ENCODE data around the gene ATP5IF1.

The ATP5IF1 gene

DNA sequence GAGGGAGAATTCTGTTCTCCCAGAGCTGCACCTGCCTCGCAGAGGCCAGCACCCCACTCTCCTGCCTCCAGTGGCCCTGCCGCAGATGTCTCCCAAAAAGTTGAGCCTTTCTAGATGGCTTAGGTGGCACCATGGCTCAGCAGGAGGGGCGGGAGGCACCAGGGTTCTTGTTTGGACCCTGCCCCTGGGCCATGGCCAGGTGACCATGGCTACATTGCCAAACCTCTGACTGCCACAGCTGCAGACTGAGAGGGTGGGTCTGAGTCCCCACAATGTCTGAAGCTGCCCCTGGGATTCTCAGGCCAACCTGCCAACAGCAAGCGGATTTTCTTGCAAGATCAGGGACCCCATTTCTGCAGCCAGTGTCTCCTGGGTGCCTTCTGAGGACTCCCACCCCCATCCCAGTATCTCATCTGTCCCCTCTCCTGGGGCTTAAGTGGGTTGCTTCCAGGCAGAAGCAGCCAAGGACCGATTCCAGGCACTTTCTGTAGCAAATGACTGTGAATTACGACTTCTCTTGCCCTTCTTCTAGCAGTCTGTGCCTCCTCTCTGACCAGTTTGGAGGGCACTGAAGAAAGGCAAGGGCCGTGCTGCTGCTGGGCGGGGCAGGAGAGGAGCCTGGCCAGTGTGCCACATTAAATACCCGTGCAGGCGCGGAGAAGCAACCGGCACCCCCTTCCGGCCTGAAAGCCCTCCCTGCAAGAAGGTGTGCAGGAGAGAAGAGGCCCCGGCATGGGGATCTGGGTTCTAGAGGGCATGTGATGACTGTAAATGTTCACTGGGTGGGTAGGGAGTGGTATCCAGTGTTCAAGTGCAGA lies 45.9 kb downstream of the ATP5IF1 start:
- H3K36me3 ChIP-seq (ENCODE audit: insufficient read depth, insufficient read length, low read length), result peaks cover 64% of the 10 kb centered on the region

DNA sequence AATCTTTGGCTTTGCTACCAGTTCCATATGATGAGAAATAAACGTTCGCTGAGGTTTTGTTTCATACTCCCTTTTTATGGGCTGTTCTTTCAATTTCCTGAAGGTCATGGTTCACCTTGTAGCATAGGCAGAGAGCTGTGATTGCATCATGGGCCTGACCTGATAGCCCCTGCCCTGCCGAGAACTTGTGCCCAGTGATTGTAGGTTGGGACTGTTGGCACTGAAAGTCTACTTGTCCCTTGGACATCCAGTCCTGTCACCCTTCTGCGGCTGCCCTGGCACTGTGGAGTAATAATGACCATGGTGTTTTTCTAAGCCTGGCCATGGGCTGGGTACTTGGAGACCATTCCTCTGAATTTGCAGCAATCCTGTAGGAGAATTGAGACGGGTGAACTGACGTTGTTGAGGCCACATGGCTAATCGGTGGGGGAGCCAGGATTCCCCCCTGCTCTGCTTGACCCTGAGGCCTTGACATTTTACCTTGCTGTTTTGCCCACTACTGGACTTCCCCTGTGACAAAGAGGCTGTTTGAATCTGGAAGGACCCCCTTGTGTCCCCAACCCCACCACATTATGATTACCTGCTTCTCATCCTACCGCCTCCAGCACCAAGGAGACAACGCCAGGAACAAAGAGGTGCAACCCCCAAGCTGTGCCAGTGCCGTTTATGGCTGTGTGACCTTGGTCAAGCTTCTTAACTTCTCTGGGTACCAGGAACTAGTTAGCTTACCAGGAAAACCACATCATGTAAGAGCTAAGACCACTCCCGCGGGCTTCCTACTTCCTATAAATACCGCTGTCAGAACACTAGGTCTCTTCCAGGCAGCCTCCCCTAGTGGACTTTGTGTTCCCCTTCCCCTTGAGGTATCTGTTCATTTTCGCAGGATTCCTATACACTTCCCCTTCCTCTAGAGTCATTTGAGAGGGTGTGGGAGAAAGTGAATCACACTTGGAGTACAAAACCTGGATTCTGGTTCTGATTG lies 46.8 kb downstream of the ATP5IF1 start:
- no peak overlapping the region for H3K9ac ChIP-seq (ENCODE audit: insufficient read length, low read depth)
- no peak overlapping the region for H3K4me3 ChIP-seq (ENCODE audit: insufficient read length, low read depth)
- H3K4me1 ChIP-seq (ENCODE audit: insufficient read depth, insufficient read length), result no peaks in the 10 kb centered on the region
- no peaks in the 10 kb centered on the region for H3K27me3 ChIP-seq (ENCODE audit: insufficient read depth, insufficient read length)
- DNase-seq (ENCODE audit: low read depth, low spot score), result no peak
- TF ChIP-seq YY1 (IDR thresholded peaks at IDR 0.05; ENCODE audit: insufficient read depth, insufficient read length), result no peak
- no peak for TF ChIP-seq ZNF274 (IDR thresholded peaks at IDR 0.05; ENCODE audit: low read depth, low read length)
- no peak for TF ChIP-seq SUZ12 (IDR thresholded peaks at IDR 0.05; ENCODE audit: extremely low read depth, insufficient read depth, insufficient read length)
- H3K36me3 ChIP-seq (ENCODE audit: insufficient read depth, insufficient read length, low read length), result peaks cover 56% of the 10 kb centered on the region
- no peaks in the 10 kb centered on the region for H3K9me3 ChIP-seq (ENCODE audit: insufficient read depth, low read length)

More for the DNA sequence above, 45.9 kb downstream of the ATP5IF1 start:
- Histone ChIP-seq H3K9ac (ENCODE audit: insufficient read length, low read depth) (no peak overlapping the region), H3K4me3 (ENCODE audit: insufficient read length, low read depth) (no peak overlapping the region), H3K4me1 (ENCODE audit: insufficient read depth, insufficient read length) (no peaks in the 10 kb centered on the region), H3K27me3 (ENCODE audit: insufficient read depth, insufficient read length) (no peaks in the 10 kb centered on the region), H3K9me3 (ENCODE audit: insufficient read depth, low read length) (no peaks in the 10 kb centered on the region)
- TF ChIP-seq SUZ12 (IDR thresholded peaks at IDR 0.05; ENCODE audit: extremely low read depth, insufficient read depth, insufficient read length) (no peak), YY1 (IDR thresholded peaks at IDR 0.05; ENCODE audit: insufficient read depth, insufficient read length) (no peak), ZNF274 (IDR thresholded peaks at IDR 0.05; ENCODE audit: low read depth, low read length) (no peak)
- DNase-seq (ENCODE audit: low read depth, low spot score), result no peak

DNA sequence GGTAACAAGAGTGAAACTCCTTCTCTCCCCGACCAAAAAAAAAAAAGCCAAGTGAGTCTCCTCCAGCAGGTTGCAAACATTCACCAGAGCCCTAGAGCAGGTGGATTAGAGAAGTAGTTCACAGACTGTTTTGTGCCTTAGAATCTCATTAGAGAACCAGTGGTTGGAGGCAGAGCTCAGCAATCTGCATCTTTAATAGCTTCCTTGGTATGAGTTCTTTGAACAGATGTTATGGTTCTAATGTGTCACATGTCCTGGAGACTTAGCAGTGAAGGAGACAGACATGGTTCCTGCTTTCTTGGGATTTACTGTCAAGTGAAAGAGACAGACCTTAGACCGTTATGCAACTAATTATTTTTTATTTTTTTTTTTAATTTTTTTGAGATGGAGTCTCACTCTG lies 50.2 kb downstream of the ATP5IF1 start:
- H3K4me1 ChIP-seq (ENCODE audit: insufficient read depth, insufficient read length), result peaks cover 1% of the 10 kb centered on the region
- H3K36me3 ChIP-seq (ENCODE audit: insufficient read depth, insufficient read length, low read length), result peaks cover 25% of the 10 kb centered on the region
- H3K27me3 ChIP-seq (ENCODE audit: insufficient read depth, insufficient read length), result no peaks in the 10 kb centered on the region
- no peak overlapping the region for H3K4me3 ChIP-seq (ENCODE audit: insufficient read length, low read depth)
- no peak for TF ChIP-seq YY1 (IDR thresholded peaks at IDR 0.05; ENCODE audit: insufficient read depth, insufficient read length)
- no peak for TF ChIP-seq SUZ12 (IDR thresholded peaks at IDR 0.05; ENCODE audit: extremely low read depth, insufficient read depth, insufficient read length)
- TF ChIP-seq ZNF274 (IDR thresholded peaks at IDR 0.05; ENCODE audit: low read depth, low read length), result no peak
- H3K9ac ChIP-seq (ENCODE audit: insufficient read length, low read depth), result no peak overlapping the region
- no peaks in the 10 kb centered on the region for H3K9me3 ChIP-seq (ENCODE audit: insufficient read depth, low read length)
- no peak for DNase-seq (ENCODE audit: low read depth, low spot score)
